Mesendoderm (in vitro differentiated cells): ENCODE data around the gene SBK2.

Experiments used
- DNase-seq: peaks from one replicate; pipeline ENCODE4 v3.0.0; 2013
- H2AK5ac ChIP-seq: 2 replicates; pipeline ENCODE4 v1.6.1; 2013; ENCODE audit warnings: low read length, inconsistent platforms
- H2BK120ac ChIP-seq: 2 replicates; pipeline ENCODE4 v1.6.1; 2013; ENCODE audit warnings: low read depth, mild to moderate bottlenecking, low read length, moderate library complexity, mixed read lengths
- H2BK15ac ChIP-seq: replicated peaks from 2 replicates; pipeline ENCODE4 v1.6.1; 2013; ENCODE audit warnings: low read depth, mild to moderate bottlenecking, moderate library complexity
- H2BK5ac ChIP-seq: 2 replicates; pipeline ENCODE4 v1.6.1; 2013; ENCODE audit warnings: low read length, inconsistent platforms
- H3K18ac ChIP-seq: 2 replicates; pipeline ENCODE4 v1.6.1; 2013; ENCODE audit warnings: mild to moderate bottlenecking, low read length, mixed read lengths
- H3K23ac ChIP-seq: one replicate; pipeline ENCODE4 v1.6.1; 2013; ENCODE audit warnings: low read length
- H3K27ac ChIP-seq: 2 replicates; pipeline ENCODE4 v1.5.1; 2013; ENCODE audit warnings: low read depth, mild to moderate bottlenecking, inconsistent platforms, low read length, moderate library complexity
- H3K27me3 ChIP-seq: 2 replicates; pipeline ENCODE4 v1.6.1; 2013; ENCODE audit warnings: low read length, control low read depth, mild to moderate bottlenecking, inconsistent platforms; ENCODE audit not compliant: insufficient read depth, poor library complexity
- H3K36me3 ChIP-seq: 2 replicates; pipeline ENCODE4 v1.6.1; 2013; ENCODE audit warnings: low read length, inconsistent platforms; ENCODE audit not compliant: control insufficient read depth, insufficient read depth
- H3K4ac ChIP-seq: one replicate; pipeline ENCODE4 v1.6.1; 2013; ENCODE audit warnings: low read depth, mild to moderate bottlenecking, low read length, moderate library complexity
- H3K4me1 ChIP-seq: 2 replicates; pipeline ENCODE4 v1.6.1; 2013; ENCODE audit warnings: low read depth, low read length, inconsistent platforms; ENCODE audit not compliant: control insufficient read depth
- H3K4me2 ChIP-seq: 2 replicates; pipeline ENCODE4 v1.6.1; 2013; ENCODE audit warnings: low read length
- H3K4me3 ChIP-seq: 2 replicates; pipeline ENCODE4 v1.5.1; 2013; ENCODE audit warnings: mild to moderate bottlenecking, low read length
- H3K56ac ChIP-seq: one replicate; pipeline ENCODE4 v1.6.1; 2013; ENCODE audit warnings: low read length
- H3K79me1 ChIP-seq: 2 replicates; pipeline ENCODE4 v1.6.1; 2013; ENCODE audit warnings: low read length, inconsistent platforms
- H3K79me2 ChIP-seq: 2 replicates; pipeline ENCODE4 v1.6.1; 2013; ENCODE audit warnings: mild to moderate bottlenecking, low read length; ENCODE audit not compliant: control insufficient read depth, insufficient read depth
- H3K9ac ChIP-seq: 2 replicates; pipeline ENCODE4 v1.6.1; 2013; ENCODE audit warnings: low read length, inconsistent platforms
- H4K5ac ChIP-seq: one replicate; pipeline ENCODE4 v1.6.1; 2013; ENCODE audit warnings: low read length
- H4K8ac ChIP-seq: one replicate; pipeline ENCODE4 v1.6.1; 2013; ENCODE audit warnings: low read depth, mild to moderate bottlenecking, control low read depth, low read length, moderate library complexity
- WGBS: extraction: QIAGEN DNeasy Blood & Tissue Kit; methylation state at CpG from one replicate; pipeline ENCODE4 v1.1.7; 2013; ENCODE audit warnings: low lambda C conversion rate, missing lambda C conversion rate; ENCODE audit not compliant: insufficient coverage; ENCODE audit errors: extremely low coverage; 5-methylcytosine and 5-hydroxymethylcytosine counted together

The SBK2 gene

DNA sequence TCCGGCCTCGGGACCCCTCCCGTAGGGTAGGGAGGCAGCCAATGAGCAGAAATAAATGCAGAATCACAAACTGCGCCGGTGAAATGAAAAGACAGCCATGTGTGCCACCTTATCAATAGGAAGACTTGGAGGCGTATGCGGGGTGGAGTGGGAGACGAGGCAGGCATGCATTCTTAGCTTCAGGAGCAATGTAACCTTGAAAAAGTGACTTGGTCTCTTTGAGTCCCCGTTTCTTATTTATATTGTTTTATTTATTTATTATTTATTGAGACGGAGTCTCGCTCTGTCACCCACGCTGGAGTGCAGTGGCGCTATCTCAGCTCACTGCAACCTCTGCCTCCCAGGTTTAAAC, 32.7 kb downstream of the SBK2 start:
- Histone ChIP-seq H3K27me3 (peaks cover 2% of the 10 kb centered on the region), H3K4me1 (no peaks in the 10 kb centered on the region), H2AK5ac (no peak overlapping the region), H2BK5ac (no peak overlapping the region), H3K79me1 (no peaks in the 10 kb centered on the region), H3K4ac (no peak overlapping the region), H2BK120ac (no peak overlapping the region), H3K56ac (no peak overlapping the region), H3K27ac (no peak overlapping the region), H3K9ac (no peak overlapping the region), H3K4me2 (no peak overlapping the region), H3K23ac (no peak overlapping the region), H3K4me3 (no peak overlapping the region), H3K18ac (no peak overlapping the region), H4K8ac (no peak overlapping the region), H4K5ac (no peak overlapping the region), H2BK15ac (no peak overlapping the region), H3K36me3 (no peaks in the 10 kb centered on the region), H3K79me2 (no peaks in the 10 kb centered on the region)
- no CpG with 5 or more reads among the region's 13 CpGs for WGBS
- DNase-seq, result no peak

DNA sequence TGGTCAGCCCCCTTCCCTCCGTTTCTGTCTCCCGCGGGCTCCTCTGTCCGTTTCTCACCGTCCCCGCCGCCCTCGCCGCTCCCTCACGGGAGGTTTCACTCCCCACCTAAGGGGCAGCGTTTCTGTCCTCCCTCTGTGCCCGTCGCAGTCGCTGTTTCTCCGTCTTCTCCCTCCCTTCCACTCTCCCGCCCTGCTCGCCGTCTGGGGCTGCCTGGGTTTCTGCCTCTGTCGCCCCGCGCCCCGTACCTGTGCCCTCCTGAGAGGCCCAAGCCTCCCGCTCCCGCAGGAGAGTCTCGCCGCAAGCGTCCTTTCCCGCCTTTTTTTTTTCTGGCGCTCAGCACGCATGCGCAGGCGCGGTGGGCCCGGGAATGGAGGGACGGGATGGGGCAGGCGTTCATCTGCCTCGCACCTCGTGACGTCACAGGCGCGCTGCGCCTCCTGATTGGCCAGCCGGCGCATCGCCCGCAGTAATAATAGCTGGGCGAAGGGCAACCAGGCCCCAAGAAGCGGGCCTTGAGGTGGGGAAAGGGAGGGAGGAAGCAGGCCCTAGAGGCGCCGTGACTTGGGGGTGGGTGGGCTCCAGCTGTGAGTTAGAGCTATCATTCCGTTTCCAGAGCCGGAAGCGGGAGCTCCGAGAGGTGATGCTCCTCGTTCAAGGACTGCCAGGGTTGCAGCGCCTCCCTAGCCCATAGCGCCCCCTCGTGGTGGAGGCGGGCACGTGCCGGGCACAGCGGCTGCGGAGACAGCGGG, 33.3 kb downstream of the SBK2 start:
- H4K5ac ChIP-seq, result no peak overlapping the region
- no CpG with 5 or more reads among the region's 64 CpGs for WGBS
- no peak overlapping the region for H2BK120ac ChIP-seq
- H3K56ac ChIP-seq, result no peak overlapping the region
- H2BK15ac ChIP-seq, result no peak overlapping the region
- H4K8ac ChIP-seq, result no peak overlapping the region
- H2AK5ac ChIP-seq, result no peak overlapping the region
- no peaks in the 10 kb centered on the region for H3K79me1 ChIP-seq
- H3K27me3 ChIP-seq, result peaks cover 2% of the 10 kb centered on the region
- no peaks in the 10 kb centered on the region for H3K36me3 ChIP-seq
- no peak overlapping the region for H3K18ac ChIP-seq
- H2BK5ac ChIP-seq, result no peak overlapping the region
- peak overlapping the region; percentile 36 for H3K4me2 ChIP-seq
- H3K23ac ChIP-seq, result no peak overlapping the region
- H3K27ac ChIP-seq, result no peak overlapping the region
- no peak overlapping the region for H3K4ac ChIP-seq
- no peaks in the 10 kb centered on the region for H3K79me2 ChIP-seq
- H3K4me3 ChIP-seq, result no peak overlapping the region
- DNase-seq, result peak; percentile 94
- H3K4me1 ChIP-seq, result no peaks in the 10 kb centered on the region
- no peak overlapping the region for H3K9ac ChIP-seq

- Histone ChIP-seq H4K8ac (no peak overlapping the region), H3K4me3 (no peak overlapping the region), H3K4ac (no peak overlapping the region), H2AK5ac (no peak overlapping the region), H3K4me1 (no peaks in the 10 kb centered on the region), H3K79me1 (no peaks in the 10 kb centered on the region), H2BK15ac (no peak overlapping the region), H3K27ac (no peak overlapping the region), H3K18ac (no peak overlapping the region), H3K56ac (no peak overlapping the region), H3K27me3 (peaks cover 2% of the 10 kb centered on the region), H4K5ac (no peak overlapping the region), H3K4me2 (no peak overlapping the region), H2BK120ac (no peak overlapping the region), H3K79me2 (no peaks in the 10 kb centered on the region), H2BK5ac (no peak overlapping the region), H3K36me3 (no peaks in the 10 kb centered on the region), H3K23ac (no peak overlapping the region), H3K9ac (no peak overlapping the region)
- no peak for DNase-seq
- no CpG with 5 or more reads among the region's 17 CpGs for WGBS
These were observed 33.8 kb downstream of the SBK2 start for GRCh38 chr19:55503157-55503501.

DNA sequence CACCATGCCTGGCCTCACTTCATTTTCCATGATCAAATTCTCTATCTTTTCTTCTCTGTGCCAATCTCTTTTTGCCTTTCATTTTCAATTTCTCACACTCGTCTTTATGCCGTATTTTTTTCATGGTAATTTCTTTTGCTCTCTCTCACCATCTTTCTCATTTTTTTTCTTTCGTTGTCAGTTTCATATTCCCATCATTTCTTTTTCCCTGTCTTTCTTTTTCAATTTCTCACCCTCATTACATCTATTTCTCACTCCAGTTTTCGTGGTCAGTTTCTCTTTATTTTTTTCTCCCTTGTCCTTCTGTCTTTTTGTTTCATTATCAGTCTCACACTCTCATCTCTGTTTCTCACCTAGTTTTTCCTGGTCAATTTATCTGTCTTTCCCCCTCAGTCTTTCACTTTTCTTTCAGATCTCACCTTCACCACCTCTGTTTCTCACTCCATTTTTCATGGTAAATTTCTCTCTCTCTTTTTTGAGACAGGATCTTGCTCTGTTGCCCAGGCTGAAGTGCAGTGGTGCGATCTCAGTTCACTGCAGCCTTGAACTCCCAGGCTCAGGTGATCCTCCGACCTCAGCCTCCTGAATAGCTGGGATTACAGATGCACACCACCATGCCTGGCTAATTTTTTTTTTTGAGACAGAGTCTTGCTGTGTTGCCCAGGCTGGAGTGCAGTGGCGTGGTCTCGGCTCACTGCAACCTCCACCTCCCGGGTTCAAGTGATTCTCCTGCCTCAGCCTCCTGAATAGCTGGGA, 34.6 kb downstream of the SBK2 start:
- Histone ChIP-seq H3K56ac (no peak overlapping the region), H3K27ac (no peak overlapping the region), H3K79me2 (no peaks in the 10 kb centered on the region), H4K5ac (no peak overlapping the region), H4K8ac (no peak overlapping the region), H3K79me1 (no peaks in the 10 kb centered on the region), H3K36me3 (no peaks in the 10 kb centered on the region), H3K4me3 (no peak overlapping the region), H2AK5ac (no peak overlapping the region), H3K4ac (no peak overlapping the region), H3K4me1 (no peaks in the 10 kb centered on the region), H3K9ac (no peak overlapping the region), H3K27me3 (peaks cover 2% of the 10 kb centered on the region), H2BK15ac (no peak overlapping the region), H2BK5ac (no peak overlapping the region), H3K4me2 (no peak overlapping the region), H3K23ac (no peak overlapping the region), H2BK120ac (no peak overlapping the region), H3K18ac (no peak overlapping the region)
- 100% methylated on average over 4 of the region's 9 CpGs for WGBS
- no peak for DNase-seq

- DNase-seq, result no peak
- Histone ChIP-seq H3K79me2 (no peaks in the 10 kb centered on the region), H3K4ac (no peak overlapping the region), H4K5ac (no peak overlapping the region), H2BK5ac (no peak overlapping the region), H3K4me2 (no peak overlapping the region), H3K27ac (no peak overlapping the region), H3K18ac (no peak overlapping the region), H3K56ac (no peak overlapping the region), H3K79me1 (no peaks in the 10 kb centered on the region), H3K36me3 (no peaks in the 10 kb centered on the region), H3K9ac (no peak overlapping the region), H3K27me3 (peaks cover 2% of the 10 kb centered on the region), H3K23ac (no peak overlapping the region), H3K4me1 (no peaks in the 10 kb centered on the region), H4K8ac (no peak overlapping the region), H2BK120ac (no peak overlapping the region), H2AK5ac (no peak overlapping the region), H3K4me3 (no peak overlapping the region), H2BK15ac (no peak overlapping the region)
- no CpG with 5 or more reads among the region's 26 CpGs for WGBS
These were observed 36.5 kb downstream of the SBK2 start for GRCh38 chr19:55500368-55500952.
